HG03159 (cell line): ENCODE results near the gene CATSPERE.
"Not testable (repeated sequence)": the region's sequence is repeated elsewhere in the genome, so short reads cannot be mapped to it uniquely, and the experiment has no call there.

Experiments used
- ATAC-seq: cut with Tn5 transposase; IDR thresholded peaks from one replicate; pipeline ENCODE4 v1.9.1; 2021; ENCODE audit warnings: mild to moderate bottlenecking, moderate library complexity; ENCODE audit not compliant: unreplicated experiment

CATSPERE gene

GRCh38 chr1:244448279-244449036 is 12.6 kb upstream of the CATSPERE start:
- ATAC-seq, result no peak

- no peak for ATAC-seq
These were observed 11.1 kb upstream of the CATSPERE start for GRCh38 chr1:244449936-244450508.

- peak; percentile 12 for ATAC-seq
These were observed 10.2 kb upstream of the CATSPERE start for GRCh38 chr1:244450597-244451538.

GRCh38 chr1:244451539-244451950 is 9.5 kb upstream of the CATSPERE start, which contains the start of gene ADSS2:
Gene ADSS2 (minus strand): TSS chr1:244451909. CDS start chr1:244451817, 92 bp downstream.
- ATAC-seq, result no peak

- peak; percentile 94 for ATAC-seq
These were observed 8.9 kb upstream of the CATSPERE start for GRCh38 chr1:244451951-244452795.

GRCh38 chr1:244454412-244454811 is 6.7 kb upstream of the CATSPERE start:
- ATAC-seq, result no peak

GRCh38 chr1:244456586-244456985 is 4.5 kb upstream of the CATSPERE start:
- ATAC-seq, result no peak

- no peak for ATAC-seq
These were observed 2.3 kb upstream of the CATSPERE start for GRCh38 chr1:244458781-244459180.

- ATAC-seq, result no peak
These were observed 876 bp upstream of the CATSPERE start for GRCh38 chr1:244460197-244460596.

- ATAC-seq, result no peak
These were observed 5.7 kb downstream of the CATSPERE start for GRCh38 chr1:244466724-244467123.

- ATAC-seq, result no peak
These were observed 12.1 kb downstream of the CATSPERE start for GRCh38 chr1:244473059-244473605.

- ATAC-seq, result not testable (repeated sequence)
These were observed 23.9 kb downstream of the CATSPERE start for GRCh38 chr1:244484971-244485370.

GRCh38 chr1:244494653-244495052 is 33.6 kb downstream of the CATSPERE start:
- ATAC-seq, result no peak

GRCh38 chr1:244496186-244496585 is 35.1 kb downstream of the CATSPERE start:
- no peak for ATAC-seq

- ATAC-seq, result no peak
These were observed 36.7 kb downstream of the CATSPERE start for GRCh38 chr1:244497805-244498204.

- ATAC-seq, result not testable (repeated sequence)
These were observed 38.4 kb downstream of the CATSPERE start for GRCh38 chr1:244499484-244499883.

GRCh38 chr1:244500515-244500914 is 39.4 kb downstream of the CATSPERE start:
- not testable (repeated sequence) for ATAC-seq

GRCh38 chr1:244502630-244503029 is 41.6 kb downstream of the CATSPERE start:
- ATAC-seq, result no peak

- ATAC-seq, result no peak
These were observed 52.4 kb downstream of the CATSPERE start for GRCh38 chr1:244513493-244513892.

GRCh38 chr1:244515680-244516079 is 54.6 kb downstream of the CATSPERE start:
- no peak for ATAC-seq
